NCI-H1694 (cell line): ENCODE measurements around the gene ESRP2.

Experiments
- DNase-seq: peaks from one replicate; lab custom pipeline; 2025; lab: John Stamatoyannopoulos, UW

The ESRP2 gene

DNA sequence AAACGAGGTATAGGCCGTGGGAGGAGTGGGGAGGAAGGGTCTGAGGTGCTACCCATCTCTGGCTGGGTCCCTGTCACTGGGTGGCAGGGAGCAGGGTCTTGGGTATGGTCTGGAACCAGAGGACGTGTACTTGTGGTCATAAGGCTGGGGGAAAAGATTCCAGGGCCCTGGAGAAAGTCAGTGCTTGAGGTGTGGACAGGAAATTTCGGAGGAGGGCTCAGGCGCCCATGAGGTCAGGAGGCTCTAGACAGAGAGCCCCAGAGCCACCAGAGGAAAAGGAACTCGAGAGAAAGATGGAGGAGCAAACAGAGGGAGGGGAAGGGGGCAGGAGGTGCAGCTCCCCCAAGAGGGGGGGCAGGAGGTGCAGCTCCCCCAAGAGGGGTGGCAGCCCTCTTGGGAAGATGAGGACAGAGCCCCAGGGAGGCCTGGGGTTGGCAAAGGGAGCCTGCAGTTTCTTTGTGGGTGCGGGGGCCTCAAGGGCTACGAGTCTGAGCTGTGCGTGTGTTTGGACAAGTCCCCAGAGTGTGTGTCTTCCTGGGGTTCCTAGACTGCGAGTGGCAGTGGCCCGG lies 27.7 kb upstream of the ESRP2 start:
- DNase-seq = no peak

DNA sequence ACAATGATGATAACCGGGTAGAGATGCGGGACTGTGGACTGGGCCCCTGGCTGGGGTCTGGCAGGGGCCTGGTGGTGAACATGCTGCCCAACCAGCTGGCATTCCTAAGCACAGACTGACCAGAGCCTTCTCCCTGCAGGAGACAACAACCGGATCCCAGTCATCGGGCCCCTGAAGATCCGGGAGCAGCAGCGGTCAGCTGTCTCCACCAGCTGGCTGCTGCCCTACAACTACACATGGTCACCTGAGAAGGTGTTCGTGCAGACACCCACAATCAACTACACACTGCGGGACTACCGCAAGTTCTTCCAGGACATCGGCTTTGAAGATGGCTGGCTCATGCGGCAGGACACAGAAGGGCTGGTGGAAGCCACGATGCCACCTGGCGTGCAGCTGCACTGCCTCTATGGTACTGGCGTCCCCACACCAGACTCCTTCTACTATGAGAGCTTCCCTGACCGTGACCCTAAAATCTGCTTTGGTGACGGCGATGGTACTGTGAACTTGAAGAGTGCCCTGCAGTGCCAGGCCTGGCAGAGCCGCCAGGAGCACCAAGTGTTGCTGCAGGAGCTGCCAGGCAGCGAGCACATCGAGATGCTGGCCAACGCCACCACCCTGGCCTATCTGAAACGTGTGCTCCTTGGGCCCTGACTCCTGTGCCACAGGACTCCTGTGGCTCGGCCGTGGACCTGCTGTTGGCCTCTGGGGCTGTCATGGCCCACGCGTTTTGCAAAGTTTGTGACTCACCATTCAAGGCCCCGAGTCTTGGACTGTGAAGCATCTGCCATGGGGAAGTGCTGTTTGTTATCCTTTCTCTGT lies 23.3 kb upstream of the ESRP2 start:
- DNase-seq = no peak

DNA sequence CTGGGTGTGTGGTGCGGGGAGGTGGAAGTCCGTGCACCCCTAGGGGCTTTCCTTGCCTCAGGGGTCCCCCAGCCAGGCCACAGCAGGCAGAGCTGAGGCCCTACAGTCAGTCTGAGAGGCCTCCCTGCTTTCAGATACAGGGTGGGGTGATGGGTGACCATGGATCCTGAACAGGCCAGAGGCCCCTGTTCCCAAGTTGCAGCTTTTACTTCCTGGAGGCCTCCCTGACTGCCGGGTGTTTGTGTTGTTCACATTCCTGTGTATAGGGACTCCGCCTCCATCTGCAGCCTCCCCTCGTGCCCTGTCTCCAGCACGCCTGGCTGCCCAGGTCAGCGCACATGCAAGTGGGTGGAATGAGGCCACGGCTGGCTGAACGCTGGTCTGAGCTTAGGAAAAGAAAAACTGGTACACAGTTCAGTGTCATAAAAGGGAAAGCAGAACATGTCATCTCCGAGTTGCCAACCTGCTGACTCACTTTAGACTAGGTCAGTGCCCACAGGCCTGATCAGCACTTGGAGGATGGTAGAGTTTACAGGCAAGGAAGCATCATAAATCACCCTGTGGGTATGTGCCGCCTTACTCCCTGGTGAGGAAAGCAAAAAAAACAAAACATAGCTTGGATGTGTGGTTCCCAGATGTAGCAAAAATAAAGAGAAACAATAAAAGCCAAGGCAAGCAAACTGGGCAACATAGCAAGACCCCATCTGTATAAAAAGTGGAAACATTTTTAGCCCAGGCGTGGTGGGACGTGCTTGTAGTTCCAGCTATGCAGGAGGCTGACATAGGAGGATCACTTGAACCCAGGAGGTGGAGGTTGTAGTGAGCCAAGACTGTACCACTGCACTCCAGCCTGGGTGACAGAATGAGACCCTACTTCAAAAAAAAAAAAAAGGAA lies 22.2 kb upstream of the ESRP2 start:
- no peak for DNase-seq

DNA sequence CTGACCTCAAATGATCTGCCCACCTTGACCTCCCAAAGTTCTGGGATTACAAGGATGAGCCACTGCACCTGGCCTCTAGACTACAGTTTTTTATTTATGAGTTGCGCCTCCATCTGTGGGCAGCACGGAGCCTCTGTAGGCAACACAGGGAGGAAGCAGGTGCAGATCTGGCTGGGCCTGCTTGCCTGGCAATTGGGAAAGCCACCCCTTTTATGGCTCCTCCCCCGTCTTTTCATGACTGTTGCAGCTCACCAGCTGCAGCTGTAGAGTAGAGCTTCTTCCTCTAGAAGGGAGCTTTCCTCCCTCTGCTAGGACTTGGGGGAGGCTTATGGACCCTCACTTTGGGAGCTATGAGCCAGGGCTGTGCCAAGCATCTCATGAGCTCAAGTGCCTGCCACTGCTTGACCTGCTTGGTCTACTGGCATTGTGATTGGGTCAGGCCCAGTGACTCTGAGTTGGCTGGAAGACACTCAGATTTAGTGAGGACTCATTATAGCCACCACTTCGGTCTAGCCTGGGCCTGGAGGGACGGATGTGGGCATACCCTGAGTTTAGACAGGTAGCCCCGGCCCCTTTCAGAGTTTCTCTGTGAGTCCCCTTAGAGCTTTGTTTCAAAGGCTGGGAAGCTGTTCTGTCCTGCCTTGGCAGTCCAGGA lies 21.5 kb upstream of the ESRP2 start:
- DNase-seq = no peak

DNA sequence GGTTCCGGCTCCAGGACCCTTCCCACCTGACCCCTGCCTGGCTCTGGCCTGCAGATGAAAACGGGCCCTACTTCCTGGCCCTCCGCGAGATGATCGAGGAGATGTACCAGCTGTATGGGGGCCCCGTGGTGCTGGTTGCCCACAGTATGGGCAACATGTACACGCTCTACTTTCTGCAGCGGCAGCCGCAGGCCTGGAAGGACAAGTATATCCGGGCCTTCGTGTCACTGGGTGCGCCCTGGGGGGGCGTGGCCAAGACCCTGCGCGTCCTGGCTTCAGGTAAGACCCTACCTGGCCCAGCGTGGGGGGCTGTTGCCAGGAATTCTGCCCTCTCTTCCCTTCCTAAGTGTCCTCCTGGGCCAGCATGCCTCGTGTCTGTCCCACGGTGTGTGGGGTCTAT lies 19.8 kb upstream of the ESRP2 start:
- DNase-seq = no peak

DNA sequence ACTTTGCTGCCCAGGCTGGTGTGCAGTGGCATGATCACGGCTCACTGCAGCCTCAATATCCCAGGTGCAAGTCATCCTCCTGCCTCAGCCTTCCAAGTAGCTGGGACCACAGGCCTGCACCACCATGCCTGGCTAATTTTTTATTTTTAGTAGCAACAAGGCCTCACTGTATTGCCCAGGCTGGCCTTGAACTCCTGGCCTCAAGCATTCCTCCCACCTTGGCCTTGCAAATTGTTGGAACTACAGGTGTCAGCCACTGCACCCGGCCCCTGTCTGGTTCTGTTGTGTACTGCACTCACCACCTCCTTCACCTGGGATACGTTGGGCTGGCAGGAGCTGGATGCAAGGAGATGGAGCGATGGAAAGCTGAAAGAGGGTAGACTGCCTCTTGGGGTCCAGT lies 17.8 kb upstream of the ESRP2 start:
- no peak for DNase-seq

DNA sequence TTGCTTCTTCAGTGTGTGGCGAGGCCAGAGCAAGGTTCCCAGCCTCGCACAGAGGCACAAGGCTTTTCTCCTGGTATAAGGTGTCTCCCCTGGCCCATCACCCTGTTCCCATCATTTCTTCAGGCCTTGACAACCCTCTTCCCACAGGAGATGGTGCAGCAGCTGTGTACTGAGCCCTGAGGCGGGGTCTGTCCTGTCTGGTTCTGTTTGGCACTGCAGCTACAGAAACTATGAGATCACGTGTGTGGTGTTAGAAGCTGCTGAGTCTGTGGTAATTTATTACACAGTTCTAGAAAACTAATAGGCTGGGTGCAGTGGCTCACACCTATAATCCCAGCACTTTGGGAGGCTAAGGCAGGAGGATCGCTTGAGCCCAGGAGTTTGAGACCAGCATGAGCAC lies 16.5 kb upstream of the ESRP2 start:
- DNase-seq = no peak

DNA sequence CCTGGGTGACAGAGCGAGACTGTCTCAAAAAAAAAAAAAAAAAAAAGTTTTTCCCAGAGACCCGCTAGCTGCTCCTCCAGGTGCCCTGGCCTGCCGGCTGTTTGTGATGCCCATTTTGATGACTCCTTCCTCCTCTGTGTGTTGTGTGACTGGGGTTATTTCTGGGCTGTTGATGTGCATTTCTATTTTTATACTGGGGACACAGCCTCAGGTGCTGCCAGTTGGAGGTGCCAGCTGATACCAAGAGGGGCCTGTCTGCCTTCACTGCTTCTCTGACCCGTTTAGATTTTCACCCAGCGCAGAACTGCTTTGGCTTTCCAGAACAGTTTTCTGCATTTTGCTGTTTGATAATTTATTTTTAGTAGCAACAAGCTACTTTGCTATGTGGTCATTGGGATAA lies 15.9 kb upstream of the ESRP2 start:
- no peak for DNase-seq

DNA sequence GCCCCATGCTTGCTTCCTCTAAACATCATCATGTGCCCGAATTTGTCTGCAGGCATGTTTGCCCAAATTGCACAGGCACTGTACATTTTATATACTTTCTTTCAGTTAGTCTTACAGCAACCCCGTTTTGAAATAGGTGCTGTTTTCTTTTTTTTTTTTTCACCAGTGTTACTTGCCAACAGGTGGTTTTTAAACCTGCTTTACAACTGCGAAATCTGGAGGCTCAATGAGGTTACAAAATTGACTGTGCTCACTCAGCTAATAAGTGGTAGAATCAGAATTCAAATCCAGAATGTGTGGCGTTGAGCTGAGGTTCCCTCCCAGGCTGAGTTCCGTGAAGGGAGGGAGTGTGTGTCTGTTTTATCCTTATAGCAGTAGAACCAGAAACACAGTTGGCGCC lies 15.0 kb upstream of the ESRP2 start:
- DNase-seq = no peak

DNA sequence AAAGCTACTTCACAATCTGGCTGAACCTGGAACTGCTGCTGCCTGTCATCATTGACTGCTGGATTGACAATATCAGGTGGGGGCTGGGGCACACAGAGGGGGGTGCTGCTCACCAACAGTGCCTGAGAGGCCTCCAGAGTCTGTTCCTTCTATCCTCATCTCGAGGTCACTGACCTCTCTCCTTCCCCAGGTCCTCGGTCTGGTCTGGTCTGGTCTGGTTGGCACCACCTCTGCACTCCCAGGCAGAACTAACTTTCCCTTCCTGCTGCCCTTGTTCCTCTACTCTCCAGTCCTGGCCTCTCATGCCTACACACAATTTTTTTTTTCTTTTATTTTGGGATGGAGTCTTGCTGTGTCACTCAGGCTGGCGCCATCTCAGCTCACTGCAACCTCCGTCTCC lies 13.4 kb upstream of the ESRP2 start:
- DNase-seq = no peak

DNA sequence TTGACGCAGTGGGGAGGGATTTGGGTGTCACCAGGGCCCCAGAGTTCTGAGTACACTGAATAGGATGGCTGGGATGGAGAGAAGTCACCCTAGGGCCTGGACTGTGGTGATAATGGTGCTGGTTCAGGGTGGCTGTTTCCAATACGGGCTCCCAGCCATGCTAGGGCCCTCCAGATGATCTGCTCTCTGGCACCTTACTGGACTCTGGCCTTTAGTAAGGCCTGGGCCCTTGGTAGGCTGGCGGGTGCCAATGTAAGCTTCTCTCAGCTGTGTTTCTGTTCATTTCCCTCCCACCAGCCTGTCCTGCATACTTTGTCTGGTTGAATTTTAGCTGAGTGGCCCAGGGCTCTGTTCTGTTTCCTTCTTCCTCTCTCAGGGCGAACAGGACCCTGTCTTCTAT lies 12.0 kb upstream of the ESRP2 start:
- no peak for DNase-seq

DNA sequence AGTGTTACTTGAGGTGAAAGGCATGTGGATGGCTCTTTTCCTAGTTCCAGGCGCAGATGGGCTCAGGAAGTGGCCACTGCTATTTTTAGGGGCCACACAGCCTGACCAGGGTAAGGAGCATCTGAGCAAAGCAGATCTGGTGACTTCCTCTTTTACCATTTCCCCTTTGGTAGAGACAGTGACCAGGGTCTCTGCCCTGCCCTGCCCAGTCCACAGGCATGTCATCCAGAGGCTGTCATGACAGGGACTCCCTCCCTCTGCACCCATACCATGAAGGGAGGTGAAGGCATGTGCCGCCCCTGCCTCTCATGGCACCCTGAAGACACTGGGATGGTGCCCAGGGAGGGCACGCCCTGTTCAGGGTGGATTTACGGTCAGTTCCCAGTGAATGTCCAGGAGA lies 11.5 kb upstream of the ESRP2 start:
- no peak for DNase-seq

DNA sequence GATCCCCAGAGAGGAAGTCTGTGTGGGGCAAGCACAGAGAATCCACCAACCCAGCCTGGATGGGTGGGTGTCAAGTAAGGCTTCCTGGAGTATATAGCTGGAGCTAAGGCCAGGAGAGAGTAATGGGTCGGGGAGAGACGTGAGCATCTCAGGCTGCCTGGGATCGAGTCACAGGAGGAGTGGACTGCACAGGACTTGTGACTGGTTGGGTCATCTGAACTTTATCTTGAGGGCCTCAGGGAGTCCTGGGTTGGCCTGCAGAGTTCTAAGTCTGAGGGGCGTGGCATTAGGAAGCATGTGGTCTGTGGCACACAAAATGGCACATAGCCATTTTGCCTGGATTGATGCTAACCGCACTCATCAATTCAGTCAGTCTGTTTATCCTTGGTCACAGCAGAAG lies 10.7 kb upstream of the ESRP2 start:
- DNase-seq = no peak

DNA sequence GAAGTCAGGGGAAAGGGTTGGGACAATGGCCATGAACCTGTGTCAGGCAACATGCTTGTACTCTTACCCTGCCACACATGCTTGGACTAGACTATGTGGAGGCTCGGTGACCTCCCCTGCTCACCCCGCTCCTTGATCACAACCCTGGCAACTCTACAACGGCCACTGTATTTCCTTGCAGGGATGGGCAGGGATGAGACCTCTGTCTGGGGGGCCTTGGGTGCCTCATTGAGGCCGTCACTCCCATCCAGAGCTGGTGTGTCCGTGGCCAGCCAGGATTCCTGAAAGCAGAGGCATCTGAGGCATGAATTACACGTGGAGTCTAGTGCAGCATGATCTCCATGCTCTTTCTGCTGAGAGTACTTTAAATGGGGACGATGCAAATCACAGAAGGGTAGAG lies 10.2 kb upstream of the ESRP2 start:
- no peak for DNase-seq

DNA sequence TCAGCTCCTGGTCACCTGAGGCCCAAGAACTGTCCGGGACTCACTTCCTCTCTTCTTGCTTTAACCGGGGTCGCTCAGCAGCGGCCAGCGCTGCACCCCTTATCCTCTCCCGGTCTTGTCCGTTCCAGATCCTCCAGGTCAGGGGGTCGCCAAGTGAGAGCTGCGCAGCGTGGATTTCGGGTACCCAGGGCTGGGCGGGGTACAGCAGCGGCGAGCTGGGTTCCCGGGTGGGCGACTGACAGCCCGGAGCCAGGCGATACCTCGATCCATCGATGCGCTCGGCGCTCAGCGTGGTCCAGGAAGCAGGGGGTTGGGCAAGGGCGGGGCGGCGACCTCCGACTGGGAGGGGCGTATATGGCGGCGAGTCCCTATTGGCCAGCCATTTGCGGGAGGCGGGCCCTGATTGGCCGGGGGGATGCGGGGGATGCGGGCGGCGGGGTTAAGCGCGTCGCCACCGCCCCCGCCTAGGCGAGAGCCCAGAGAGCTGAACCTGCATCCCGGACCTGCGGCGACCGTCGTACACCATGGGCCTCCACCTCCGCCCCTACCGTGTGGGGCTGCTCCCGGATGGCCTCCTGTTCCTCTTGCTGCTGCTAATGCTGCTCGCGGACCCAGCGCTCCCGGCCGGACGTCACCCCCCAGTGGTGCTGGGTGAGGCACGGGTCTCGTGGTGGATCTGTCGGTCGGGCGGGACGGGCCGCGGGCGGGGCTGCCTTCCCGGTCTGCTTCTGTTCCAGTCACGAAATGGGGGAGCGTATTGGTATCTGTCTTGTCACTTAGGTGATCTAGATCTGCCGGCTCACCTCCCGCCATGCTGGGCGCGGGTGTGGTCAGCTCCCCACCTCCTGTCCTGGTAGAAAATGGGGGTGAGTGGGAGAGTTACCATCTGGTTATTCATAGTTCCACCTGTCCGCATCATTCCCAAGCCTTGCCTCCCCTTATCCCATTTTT lies 9.3 kb upstream of the ESRP2 start, which contains the start of gene PLA2G15:
Gene PLA2G15, plus strand, starts transcription at position 471 of the 951 bp plus-strand sequence. Its CDS starts 54 bp downstream, at position 525.
- peak; percentile 70 for DNase-seq

DNA sequence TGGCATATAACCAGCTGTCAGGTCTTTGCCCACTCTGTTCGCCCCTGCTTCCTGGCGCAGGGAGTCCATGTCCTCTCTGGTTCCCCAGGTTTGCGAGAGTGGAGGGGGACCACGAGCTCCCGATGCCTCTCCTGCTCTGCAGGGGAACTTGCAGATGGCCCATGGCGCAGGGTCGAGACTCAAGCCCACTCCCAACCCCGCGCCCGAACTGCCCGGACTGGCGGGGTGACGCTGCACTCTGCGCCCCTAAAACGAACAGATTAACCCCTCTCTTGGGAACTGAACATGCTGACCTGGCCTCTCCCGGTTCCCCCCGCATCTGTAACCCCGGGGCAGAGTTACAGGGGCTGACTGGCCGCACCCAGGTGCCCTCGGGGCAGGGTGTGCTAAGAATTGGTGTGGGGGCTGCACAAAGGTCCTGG lies 8.6 kb upstream of the ESRP2 start:
- DNase-seq = no peak

DNA sequence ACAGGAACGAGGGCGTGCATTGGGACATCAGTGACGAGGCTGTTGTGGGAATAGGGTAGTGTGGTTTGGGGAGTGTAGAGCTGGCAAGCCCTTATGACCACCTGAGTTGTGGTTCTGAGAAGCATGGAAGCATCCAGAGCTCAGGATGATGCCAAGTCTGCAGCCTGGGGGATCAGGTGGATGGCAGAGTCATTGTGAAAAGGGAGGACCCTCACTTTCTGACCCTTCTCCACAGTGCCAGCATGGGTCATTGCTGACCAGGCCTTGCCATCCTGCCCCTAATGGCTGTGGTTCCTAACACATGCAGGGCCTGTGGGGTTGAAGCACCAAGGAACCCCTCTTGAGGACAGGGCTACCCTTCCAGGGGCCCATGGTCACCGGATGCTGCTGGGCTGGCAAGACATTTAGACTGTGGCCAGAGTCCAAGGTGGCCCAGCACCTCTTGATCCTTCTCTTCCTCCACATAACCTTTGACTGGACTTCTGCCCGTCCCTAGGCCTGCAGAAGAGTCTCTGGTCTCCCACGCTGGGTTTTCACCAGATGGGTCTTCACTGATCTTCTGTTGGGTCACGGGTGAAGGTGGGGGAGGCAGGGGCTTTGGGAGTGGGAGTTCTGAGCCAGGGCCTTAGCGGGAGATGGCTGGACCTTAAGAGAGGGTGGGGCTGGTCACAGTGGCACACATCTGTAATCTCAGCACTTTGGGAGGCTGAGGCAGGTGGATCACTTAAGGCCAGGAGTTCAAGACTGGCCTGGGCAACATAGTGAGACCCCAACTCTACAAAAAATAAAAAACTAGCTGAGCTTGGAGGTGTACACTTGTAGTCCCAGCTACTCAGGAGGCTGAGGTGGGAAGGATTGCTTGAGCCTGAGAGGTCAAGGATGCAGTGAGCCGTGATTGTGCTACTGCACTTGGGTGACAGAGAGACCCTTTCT lies 7.3 kb upstream of the ESRP2 start:
- no peak for DNase-seq

DNA sequence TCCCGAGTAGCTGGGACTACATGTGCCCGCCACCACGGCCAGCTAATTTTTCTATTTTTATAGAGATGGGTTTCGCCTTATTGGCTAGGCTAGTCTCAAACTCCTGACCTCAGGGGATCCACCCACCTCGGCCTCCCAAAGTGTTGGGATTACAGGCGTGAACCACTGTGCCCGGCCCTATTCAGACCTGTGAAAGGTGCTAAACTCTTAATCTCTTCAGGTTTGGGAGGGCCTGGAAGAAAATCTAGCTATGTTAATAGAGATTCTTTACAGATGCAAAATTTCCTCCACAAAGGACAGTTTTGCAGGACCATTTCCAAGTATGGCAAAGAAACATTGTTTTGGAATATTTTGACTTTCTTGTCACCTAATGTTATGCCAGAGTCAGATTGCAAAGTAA lies 6.2 kb upstream of the ESRP2 start:
- no peak for DNase-seq

DNA sequence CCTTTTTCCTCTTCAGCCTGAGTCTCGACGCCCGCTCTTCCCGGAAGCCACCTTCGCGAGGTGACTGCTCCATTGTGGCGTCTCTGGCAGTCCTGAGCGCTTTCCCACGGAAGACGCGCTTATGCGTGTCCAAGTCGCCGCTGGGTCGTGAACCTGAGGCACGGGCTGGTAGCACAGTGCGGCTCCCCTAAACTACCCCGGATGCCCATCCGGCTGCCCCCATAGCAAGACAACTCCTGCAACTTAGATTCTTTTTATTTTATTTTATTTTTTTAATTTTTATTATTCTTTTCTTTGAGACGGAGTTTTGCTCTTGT lies 2.1 kb upstream of the ESRP2 start:
- DNase-seq = no peak
